Coronary artery (tissue), 2 donors: ENCODE data around the gene MTNR1B.

Experiments
- DNase-seq: peaks from one replicate; pipeline ENCODE4 v3.0.0-alpha.2; 2017; ENCODE audit warnings: low spot score
- H3K27ac ChIP-seq, 2 donors: fragments of 200-600 bp; sonication (generic); one replicate each; pipeline ENCODE4 v1.5.1; 2016 to 2019
- H3K4me3 ChIP-seq: fragments of 200-600 bp; sonication (generic); 2 replicates; pipeline ENCODE4 v1.5.1; 2016; ENCODE audit warnings: mild to moderate bottlenecking, moderate library complexity
- TF ChIP-seq, protein P1 (sequence below): fragments of 200-600 bp; sonication (generic); IDR thresholded peaks from one replicate; pipeline ENCODE4 v1.5.1; 2019; ENCODE audit warnings: antibody characterized with exemption

MTNR1B gene

DNA sequence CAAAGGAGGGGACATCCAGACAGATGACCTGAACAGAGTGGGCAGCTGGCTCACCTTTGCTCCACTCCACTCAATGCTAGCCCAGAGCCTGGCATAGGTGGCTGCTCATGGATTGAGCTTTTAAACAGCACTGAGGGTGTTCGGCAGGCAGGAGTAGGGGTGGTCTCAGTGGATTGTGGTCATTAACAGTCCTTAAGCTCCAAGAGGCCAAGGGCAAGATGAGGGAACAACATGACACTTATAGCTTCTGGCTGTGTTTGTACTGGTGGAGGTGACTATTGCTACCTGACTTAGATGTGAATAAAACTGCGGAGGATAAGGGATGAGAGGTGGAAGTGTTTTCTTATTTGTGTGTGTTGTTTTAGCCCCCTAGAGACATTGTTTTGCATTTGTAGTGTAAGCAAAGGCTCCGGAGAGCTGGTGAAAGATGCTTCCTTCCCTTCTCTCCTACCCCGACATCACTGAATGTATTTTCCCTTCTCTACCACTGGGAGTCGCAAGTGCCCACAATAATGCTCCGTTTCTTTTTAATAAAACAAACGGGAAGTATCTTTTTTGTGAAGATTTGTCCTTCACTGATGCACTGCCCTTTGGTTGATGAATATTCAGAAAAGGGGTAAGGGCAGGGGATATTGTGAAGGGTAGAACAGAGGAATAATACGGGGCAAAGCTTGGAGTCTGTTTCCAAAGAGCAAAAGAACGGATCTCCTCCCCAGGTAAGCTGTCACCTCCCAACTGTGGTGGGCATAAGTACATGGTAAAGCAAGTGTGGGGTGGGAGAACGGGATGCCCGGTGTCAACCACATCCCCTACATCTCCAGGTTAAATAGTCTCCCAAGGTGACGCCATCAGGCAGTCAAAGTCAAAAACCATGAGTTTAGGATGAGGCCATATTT lies 27.5 kb upstream of the MTNR1B start:
- no peak overlapping the region for H3K27ac ChIP-seq
- DNase-seq, result no peak
- TF ChIP-seq, protein P1, sequence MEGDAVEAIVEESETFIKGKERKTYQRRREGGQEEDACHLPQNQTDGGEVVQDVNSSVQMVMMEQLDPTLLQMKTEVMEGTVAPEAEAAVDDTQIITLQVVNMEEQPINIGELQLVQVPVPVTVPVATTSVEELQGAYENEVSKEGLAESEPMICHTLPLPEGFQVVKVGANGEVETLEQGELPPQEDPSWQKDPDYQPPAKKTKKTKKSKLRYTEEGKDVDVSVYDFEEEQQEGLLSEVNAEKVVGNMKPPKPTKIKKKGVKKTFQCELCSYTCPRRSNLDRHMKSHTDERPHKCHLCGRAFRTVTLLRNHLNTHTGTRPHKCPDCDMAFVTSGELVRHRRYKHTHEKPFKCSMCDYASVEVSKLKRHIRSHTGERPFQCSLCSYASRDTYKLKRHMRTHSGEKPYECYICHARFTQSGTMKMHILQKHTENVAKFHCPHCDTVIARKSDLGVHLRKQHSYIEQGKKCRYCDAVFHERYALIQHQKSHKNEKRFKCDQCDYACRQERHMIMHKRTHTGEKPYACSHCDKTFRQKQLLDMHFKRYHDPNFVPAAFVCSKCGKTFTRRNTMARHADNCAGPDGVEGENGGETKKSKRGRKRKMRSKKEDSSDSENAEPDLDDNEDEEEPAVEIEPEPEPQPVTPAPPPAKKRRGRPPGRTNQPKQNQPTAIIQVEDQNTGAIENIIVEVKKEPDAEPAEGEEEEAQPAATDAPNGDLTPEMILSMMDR, result peak; percentile 41
- no peak overlapping the region for H3K4me3 ChIP-seq

GRCh38 chr11:92946707-92947106 lies 22.7 kb upstream of the MTNR1B start:
- DNase-seq, result no peak
- Histone ChIP-seq H3K4me3 (no peak overlapping the region), H3K27ac (no peak overlapping the region)
- TF ChIP-seq, protein P1, result no peak

GRCh38 chr11:92948116-92948515 lies 21.3 kb upstream of the MTNR1B start:
- TF ChIP-seq, protein P1, result no peak
- DNase-seq, result no peak
- Histone ChIP-seq H3K4me3 (no peak overlapping the region), H3K27ac (no peak overlapping the region)

DNA sequence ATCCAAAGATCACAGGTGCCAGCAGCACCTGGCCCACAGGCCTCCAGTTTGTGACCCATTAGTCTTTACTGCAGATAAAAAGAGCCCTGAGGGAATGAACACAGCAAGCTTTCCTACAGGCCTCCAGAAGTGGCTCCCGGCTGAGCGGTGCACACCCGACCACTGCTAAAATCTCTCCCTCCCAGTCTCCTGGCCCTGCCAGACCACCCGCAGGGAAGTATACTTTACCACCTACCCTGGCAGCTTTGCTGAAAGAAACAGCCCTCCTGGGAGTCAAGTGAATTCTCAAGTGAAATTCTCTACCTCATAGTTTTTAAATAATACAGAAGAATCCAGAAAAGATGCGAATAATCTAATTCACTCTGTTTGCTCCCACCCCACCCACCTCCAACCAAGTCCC lies 15.4 kb upstream of the MTNR1B start:
- H3K4me3 ChIP-seq, result no peak overlapping the region
- TF ChIP-seq, protein P1, result no peak
- DNase-seq, result no peak
- no peak overlapping the region for H3K27ac ChIP-seq

DNA sequence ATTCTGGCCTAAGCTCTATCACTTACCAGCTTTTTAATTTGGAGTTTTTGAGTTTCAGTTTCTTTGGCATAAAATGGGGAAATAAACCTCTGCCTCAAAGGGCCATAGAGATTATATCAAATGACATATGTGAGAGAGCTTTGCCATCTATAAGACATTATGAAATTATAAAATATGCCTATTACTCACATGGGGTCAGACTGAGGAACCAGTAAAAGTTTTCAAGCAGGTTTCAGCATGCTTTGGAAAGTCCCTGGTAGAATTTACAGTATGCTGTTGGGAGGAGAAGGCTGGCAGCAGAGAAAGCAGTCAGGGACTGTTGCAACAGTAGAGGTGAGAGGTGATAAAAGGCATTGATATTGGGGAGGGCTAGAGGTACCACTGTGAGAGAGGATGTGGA lies 13.6 kb upstream of the MTNR1B start:
- Histone ChIP-seq H3K4me3 (no peak overlapping the region), H3K27ac (no peak overlapping the region)
- no peak for DNase-seq
- TF ChIP-seq, protein P1, result no peak

DNA sequence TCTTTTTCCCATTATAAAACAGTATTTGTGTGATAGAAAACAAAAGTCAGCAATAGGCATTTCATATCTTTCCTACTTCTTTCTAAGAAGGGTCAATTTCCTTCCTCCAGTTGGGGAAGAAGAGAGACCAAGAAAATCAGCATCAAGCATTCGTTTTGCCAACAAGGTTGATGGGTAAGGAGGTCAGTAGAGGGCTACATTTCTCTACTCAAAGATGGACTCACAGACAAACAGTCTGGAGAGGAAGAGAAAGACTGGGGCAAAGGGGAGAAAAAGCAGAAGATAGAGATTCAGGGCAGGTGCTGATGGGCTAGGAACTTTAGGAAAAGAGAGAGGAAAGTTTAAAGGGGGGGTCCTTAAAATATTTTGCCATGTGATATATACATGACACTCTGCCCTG lies 8.6 kb upstream of the MTNR1B start:
- TF ChIP-seq, protein P1, result no peak
- no peak overlapping the region for H3K4me3 ChIP-seq
- DNase-seq, result no peak
- H3K27ac ChIP-seq, result no peak overlapping the region

DNA sequence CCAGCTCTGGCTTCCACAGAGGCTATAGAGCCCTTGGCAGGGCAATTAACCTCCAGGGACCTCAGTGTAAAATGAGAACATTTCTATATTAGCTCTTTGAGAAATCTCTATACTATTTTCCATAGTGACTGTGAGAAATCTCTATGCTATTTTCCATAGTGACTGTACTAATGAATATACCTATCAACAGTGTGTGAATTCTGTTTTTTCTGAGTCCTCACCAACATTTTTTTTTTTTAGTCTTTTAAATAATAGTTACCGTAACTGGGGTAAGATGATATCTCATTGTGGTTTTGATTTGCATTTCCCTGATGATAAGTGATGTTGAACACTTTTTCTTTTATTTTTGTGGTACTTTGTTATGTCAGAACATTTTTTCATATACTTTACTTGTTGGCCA lies 7.0 kb upstream of the MTNR1B start:
- Histone ChIP-seq H3K4me3 (no peak overlapping the region), H3K27ac (no peak overlapping the region)
- TF ChIP-seq, protein P1, result no peak
- no peak for DNase-seq
